ENCODE results near the gene ZNF783. TPM values are rescaled to one million over a fixed set of nuclear protein-coding genes. Genes with fewer than 3 reads are reported as not detected.
A peak's percentile ranks its signal among the peaks of the same experiment; 100 is the strongest.

ZNF783 gene
- 19.0 to 22.8 TPM (median 19.9 TPM) in 3 replicates for total RNA-seq
- long read RNA-seq, full-length matches to known transcripts, result 13 of 55 reads
- long read RNA-seq, partial matches to known transcripts, result 22 of 55 reads
- long read RNA-seq, other reads (novel, unspliced or antisense), result 20 of 55 reads

DNA sequence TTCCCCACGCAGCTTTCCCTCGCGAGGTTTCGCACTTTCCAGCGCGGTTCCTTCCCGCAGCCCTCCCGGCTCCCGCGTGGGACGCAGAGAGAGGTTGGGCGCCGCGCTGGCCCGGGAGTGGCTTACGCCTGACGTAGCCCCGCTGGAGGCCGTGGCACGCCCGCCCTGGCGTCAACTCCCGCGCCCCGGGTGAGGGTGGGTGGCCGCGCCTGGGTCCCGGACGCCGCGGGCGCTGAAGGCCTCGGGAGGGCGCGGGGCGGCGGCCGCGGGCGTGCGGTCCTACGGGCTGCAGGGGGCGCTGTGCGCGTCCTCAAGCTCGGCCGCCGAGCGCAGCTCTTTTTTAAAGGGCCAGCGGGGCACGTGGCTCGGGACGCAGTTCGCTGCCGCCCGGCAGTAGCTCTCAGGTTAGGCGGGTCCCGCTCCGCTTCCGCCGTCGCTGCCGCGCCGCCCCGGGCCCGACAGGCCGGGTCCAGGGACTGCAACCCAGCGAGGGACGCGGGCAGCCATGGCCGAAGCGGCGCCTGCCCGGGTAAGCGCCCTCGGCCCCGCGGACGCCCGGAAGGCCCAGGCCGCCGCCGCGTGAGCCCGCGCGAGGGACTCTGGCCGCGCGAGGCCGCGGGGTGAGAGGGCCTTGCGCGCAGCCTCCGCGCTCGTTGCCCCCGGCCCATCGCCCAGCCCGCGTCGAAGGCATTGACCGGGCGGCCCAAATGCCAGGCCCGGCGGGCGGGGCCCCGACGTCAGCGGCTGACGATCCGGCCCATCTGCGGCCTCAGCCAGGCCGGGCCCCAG is at the start of gene ZNF783:
Gene ZNF783 (plus strand): TSS at position 368 of the 789 bp plus-strand sequence. CDS start 138 bp downstream, at position 506.
- Mint-ChIP-seq H3K4me1 (ENCODE audit: low read depth) (peaks cover 29% of the 10 kb centered on the region), H3K36me3 (ENCODE audit: low read depth) (peaks cover 11% of the 10 kb centered on the region), H3K4me3 (ENCODE audit: unreplicated experiment) (peak within 1 kb of the TSS; percentile 81), H3K27me3 (ENCODE audit: low read depth) (no peaks in the 10 kb centered on the region), H3K27ac (ENCODE audit: unreplicated experiment) (peak within 1 kb of the TSS; percentile 95), H3K9me3 (ENCODE audit: low read depth) (no peaks in the 10 kb centered on the region)
- TF ChIP-seq, protein P1, sequence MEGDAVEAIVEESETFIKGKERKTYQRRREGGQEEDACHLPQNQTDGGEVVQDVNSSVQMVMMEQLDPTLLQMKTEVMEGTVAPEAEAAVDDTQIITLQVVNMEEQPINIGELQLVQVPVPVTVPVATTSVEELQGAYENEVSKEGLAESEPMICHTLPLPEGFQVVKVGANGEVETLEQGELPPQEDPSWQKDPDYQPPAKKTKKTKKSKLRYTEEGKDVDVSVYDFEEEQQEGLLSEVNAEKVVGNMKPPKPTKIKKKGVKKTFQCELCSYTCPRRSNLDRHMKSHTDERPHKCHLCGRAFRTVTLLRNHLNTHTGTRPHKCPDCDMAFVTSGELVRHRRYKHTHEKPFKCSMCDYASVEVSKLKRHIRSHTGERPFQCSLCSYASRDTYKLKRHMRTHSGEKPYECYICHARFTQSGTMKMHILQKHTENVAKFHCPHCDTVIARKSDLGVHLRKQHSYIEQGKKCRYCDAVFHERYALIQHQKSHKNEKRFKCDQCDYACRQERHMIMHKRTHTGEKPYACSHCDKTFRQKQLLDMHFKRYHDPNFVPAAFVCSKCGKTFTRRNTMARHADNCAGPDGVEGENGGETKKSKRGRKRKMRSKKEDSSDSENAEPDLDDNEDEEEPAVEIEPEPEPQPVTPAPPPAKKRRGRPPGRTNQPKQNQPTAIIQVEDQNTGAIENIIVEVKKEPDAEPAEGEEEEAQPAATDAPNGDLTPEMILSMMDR (IDR thresholded peaks at IDR 0.05), result peak; percentile 90
- DNase-seq (ENCODE audit: low spot score), result no peak

DNA sequence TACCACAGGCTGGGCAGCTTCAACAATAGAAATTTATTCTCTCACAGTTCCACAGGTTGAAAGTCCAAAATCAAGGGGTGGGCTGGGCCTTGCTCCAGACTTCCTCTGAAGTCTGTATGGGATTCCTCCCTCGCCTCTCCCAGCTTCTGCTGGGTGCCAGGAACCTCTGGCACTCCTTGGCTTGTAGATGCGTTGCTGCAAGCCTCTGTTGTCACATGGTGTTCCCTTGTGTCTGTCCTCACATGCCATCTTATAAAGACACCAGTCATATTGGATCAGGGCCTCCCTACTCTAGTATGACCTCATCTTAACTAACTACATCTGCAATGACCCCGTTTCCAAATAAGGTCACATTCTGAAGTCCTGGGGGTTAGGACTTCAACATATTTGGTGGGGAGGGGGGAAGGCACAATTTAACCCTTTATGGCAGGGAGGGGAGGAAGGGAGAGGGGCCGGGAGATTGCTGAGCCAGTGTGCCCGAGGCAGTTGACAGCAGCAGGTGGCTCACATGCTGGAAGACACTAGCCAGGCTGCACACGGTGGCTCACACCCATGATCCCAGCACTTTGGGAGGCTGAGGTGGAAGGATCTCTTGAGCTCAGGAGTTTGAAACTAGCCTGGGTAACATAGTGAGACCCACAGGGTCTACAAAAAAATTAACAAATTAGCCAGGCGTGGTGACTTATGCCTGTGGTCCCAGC is 47.8 kb upstream of the ZNF783 start:
- TF ChIP-seq, protein P1 (IDR thresholded peaks at IDR 0.05), result no peak
- DNase-seq (ENCODE audit: low spot score), result no peak
- Mint-ChIP-seq H3K4me3 (ENCODE audit: unreplicated experiment) (no peak overlapping the region), H3K36me3 (ENCODE audit: low read depth) (peaks cover 51% of the 10 kb centered on the region), H3K27me3 (ENCODE audit: low read depth) (no peaks in the 10 kb centered on the region), H3K9me3 (ENCODE audit: low read depth) (no peaks in the 10 kb centered on the region), H3K27ac (ENCODE audit: unreplicated experiment) (no peak overlapping the region), H3K4me1 (ENCODE audit: low read depth) (peaks cover 12% of the 10 kb centered on the region)

DNA sequence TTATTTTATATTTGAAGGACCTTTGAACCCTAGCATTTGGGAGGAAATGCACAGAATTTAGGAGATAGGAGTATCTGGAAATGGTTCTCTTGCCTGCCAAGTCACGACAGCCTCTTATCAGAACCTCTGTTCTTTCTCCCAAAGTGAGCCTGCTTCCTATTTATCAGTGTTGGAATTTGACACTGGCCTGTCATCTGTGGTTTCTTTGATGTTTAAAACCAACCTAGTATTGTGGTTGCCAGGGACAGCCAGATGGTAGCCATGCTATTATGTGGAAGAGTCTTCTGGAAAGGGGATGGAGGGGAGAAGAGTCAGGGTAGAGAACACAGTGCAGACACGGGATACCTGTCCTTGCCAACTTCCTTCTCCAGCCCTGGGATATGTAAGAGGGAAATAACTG is 45.6 kb upstream of the ZNF783 start:
- no peak for DNase-seq (ENCODE audit: low spot score)
- TF ChIP-seq, protein P1 (IDR thresholded peaks at IDR 0.05), result no peak
- H3K27ac Mint-ChIP-seq (ENCODE audit: unreplicated experiment), result no peak overlapping the region
- no peaks in the 10 kb centered on the region for H3K9me3 Mint-ChIP-seq (ENCODE audit: low read depth)
- peaks cover 17% of the 10 kb centered on the region for H3K4me1 Mint-ChIP-seq (ENCODE audit: low read depth)
- H3K36me3 Mint-ChIP-seq (ENCODE audit: low read depth), result peaks cover 45% of the 10 kb centered on the region
- no peaks in the 10 kb centered on the region for H3K27me3 Mint-ChIP-seq (ENCODE audit: low read depth)
- H3K4me3 Mint-ChIP-seq (ENCODE audit: unreplicated experiment), result no peak overlapping the region

DNA sequence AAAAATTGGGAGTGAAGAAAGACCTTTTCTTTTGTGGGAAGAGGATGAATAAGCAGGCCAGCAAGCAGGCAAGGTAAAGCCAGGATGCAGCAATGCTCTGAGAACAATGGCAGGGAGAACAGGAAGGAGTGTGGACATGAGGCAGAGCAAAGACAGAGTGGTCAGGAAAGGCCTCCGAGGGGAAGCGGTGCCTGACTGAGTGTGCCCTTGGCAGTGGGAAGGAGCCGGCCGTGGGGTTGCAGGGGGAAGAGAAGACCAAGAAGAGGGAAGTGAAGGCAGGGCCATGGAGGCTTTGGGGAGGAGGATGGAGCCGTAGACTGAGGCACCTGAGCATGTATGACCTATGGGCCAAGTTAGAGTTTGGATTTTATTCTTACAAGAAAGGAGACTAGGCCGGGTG is 44.4 kb upstream of the ZNF783 start:
- H3K27ac Mint-ChIP-seq (ENCODE audit: unreplicated experiment), result no peak overlapping the region
- no peak overlapping the region for H3K4me3 Mint-ChIP-seq (ENCODE audit: unreplicated experiment)
- H3K9me3 Mint-ChIP-seq (ENCODE audit: low read depth), result no peaks in the 10 kb centered on the region
- H3K4me1 Mint-ChIP-seq (ENCODE audit: low read depth), result peaks cover 17% of the 10 kb centered on the region
- TF ChIP-seq, protein P1 (IDR thresholded peaks at IDR 0.05), result no peak
- peaks cover 42% of the 10 kb centered on the region for H3K36me3 Mint-ChIP-seq (ENCODE audit: low read depth)
- no peak for DNase-seq (ENCODE audit: low spot score)
- H3K27me3 Mint-ChIP-seq (ENCODE audit: low read depth), result no peaks in the 10 kb centered on the region
